Measurements from ENCODE around the gene LCP1.

LCP1 gene

GRCh38 chr13:46088821-46089562 is 93.0 kb downstream of the LCP1 start:
- TF ChIP-seq, protein P1, sequence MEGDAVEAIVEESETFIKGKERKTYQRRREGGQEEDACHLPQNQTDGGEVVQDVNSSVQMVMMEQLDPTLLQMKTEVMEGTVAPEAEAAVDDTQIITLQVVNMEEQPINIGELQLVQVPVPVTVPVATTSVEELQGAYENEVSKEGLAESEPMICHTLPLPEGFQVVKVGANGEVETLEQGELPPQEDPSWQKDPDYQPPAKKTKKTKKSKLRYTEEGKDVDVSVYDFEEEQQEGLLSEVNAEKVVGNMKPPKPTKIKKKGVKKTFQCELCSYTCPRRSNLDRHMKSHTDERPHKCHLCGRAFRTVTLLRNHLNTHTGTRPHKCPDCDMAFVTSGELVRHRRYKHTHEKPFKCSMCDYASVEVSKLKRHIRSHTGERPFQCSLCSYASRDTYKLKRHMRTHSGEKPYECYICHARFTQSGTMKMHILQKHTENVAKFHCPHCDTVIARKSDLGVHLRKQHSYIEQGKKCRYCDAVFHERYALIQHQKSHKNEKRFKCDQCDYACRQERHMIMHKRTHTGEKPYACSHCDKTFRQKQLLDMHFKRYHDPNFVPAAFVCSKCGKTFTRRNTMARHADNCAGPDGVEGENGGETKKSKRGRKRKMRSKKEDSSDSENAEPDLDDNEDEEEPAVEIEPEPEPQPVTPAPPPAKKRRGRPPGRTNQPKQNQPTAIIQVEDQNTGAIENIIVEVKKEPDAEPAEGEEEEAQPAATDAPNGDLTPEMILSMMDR (IDR thresholded peaks at IDR 0.05; ENCODE audit: borderline replicate concordance, control extremely low read depth, extremely low read depth, insufficient read depth, missing control alignments), result no peak
- DNase-seq (ENCODE audit: low spot score), result no peak
- in situ Hi-C loops (cut with MboI; ENCODE audit: low sequenced_read_pairs, unreplicated experiment), result no loop called here

- in situ Hi-C loops (cut with MboI; ENCODE audit: low sequenced_read_pairs, unreplicated experiment), result no loop called here
- TF ChIP-seq, protein P1 (IDR thresholded peaks at IDR 0.05; ENCODE audit: borderline replicate concordance, control extremely low read depth, extremely low read depth, insufficient read depth, missing control alignments), result no peak
- DNase-seq (ENCODE audit: low spot score), result peak; percentile 33
Observed at GRCh38 chr13:46087481-46087880, 94.5 kb downstream of the LCP1 start.

GRCh38 chr13:46086985-46087384 is 95.0 kb downstream of the LCP1 start:
- TF ChIP-seq, protein P1 (IDR thresholded peaks at IDR 0.05; ENCODE audit: borderline replicate concordance, control extremely low read depth, extremely low read depth, insufficient read depth, missing control alignments), result no peak
- DNase-seq (ENCODE audit: low spot score), result no peak
- in situ Hi-C loops (cut with MboI; ENCODE audit: low sequenced_read_pairs, unreplicated experiment), result no loop called here

DNA sequence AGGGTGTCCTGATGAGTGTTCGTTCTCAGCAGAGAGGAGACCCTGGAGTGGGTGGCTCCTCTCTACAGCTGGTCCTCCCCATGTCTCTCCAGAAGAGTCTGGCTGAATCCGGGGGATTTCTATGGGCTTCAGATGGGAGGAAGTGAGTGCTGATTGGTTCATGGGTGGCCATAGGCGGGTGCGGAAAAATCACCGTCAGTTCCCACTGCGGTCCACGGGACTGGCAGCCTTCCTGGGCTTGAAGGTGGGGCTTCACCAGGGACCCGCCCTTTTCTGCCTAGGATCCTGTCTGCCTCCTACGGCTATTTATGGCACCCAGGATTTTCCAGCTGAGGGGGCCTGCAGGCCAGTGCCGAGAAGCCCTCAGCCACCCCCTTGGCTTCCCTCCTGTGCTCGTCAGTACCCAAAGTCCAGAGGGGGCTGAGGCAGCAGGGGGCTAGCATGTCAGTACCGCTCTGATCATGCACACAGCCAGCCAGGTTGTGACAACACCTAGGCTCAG is 95.5 kb downstream of the LCP1 start:
- no peak for DNase-seq (ENCODE audit: low spot score)
- in situ Hi-C loops (cut with MboI; ENCODE audit: low sequenced_read_pairs, unreplicated experiment), result no loop called here

GRCh38 chr13:46085737-46086136 is 96.2 kb downstream of the LCP1 start:
- no peak for DNase-seq (ENCODE audit: low spot score)
- TF ChIP-seq, protein P1 (IDR thresholded peaks at IDR 0.05; ENCODE audit: borderline replicate concordance, control extremely low read depth, extremely low read depth, insufficient read depth, missing control alignments), result no peak
- in situ Hi-C loops (cut with MboI; ENCODE audit: low sequenced_read_pairs, unreplicated experiment), result no loop called here

More for the DNA sequence above, 95.5 kb downstream of the LCP1 start:
- TF ChIP-seq, protein P1 (IDR thresholded peaks at IDR 0.05; ENCODE audit: borderline replicate concordance, control extremely low read depth, extremely low read depth, insufficient read depth, missing control alignments), result no peak

- in situ Hi-C loops (cut with MboI; ENCODE audit: low sequenced_read_pairs, unreplicated experiment), result no loop called here
- DNase-seq (ENCODE audit: low spot score), result no peak
- TF ChIP-seq, protein P1 (IDR thresholded peaks at IDR 0.05; ENCODE audit: borderline replicate concordance, control extremely low read depth, extremely low read depth, insufficient read depth, missing control alignments), result no peak
Observed at GRCh38 chr13:46082324-46082723, 99.7 kb downstream of the LCP1 start.

Data from GM13976 (cell line).